SK-N-SH (cell line): ENCODE results near the gene SELPLG. TPM values are rescaled to one million over a fixed set of nuclear protein-coding genes. Genes with fewer than 3 reads are reported as not detected.

Experiments used
- CTCF ChIA-PET: fragments of 300-600, 350-600 bp; formaldehyde crosslinking; extraction: SDS; loops from one replicate; lab custom pipeline; 2021; lab: Yijun Ruan, JAX
- POLR2A ChIA-PET: fragments of 350-600 bp; sonication (Branson Sonifier 250); formaldehyde crosslinking; extraction: SDS; loops from one replicate; lab custom pipeline; 2020; ENCODE audit warnings: antibody characterized with exemption, inconsistent platforms; lab: Yijun Ruan, JAX
- DNase-seq: peaks from one replicate; pipeline ENCODE4 v3.0.0; 2012
- H2AFZ ChIP-seq: fragments of 200-600 bp; sonication (generic); 2 replicates; pipeline ENCODE4 v1.8.1; 2016; ENCODE audit warnings: antibody characterized with exemption, mild to moderate bottlenecking, low read depth
- H3F3A ChIP-seq: fragments of 200-600 bp; sonication (generic); replicated peaks from 2 replicates; pipeline ENCODE3; 2016; ENCODE audit warnings: antibody characterized with exemption, mild to moderate bottlenecking; ENCODE audit not compliant: insufficient read depth
- H3K27ac ChIP-seq, 2 experiments: fragments of 200-500 bp in 1 of 2; fragments of 200-600 bp in 1 of 2; sonication (Bioruptor generic) in 1 of 2; sonication (generic), shearing (Covaris generic) in 1 of 2; 2 replicates each; pipeline versions ENCODE4 v1.5.1 to v1.6.1; 2014 to 2016; ENCODE audit warnings: low read depth in 2 of 2, inconsistent platforms in 1 of 2, low read length in 1 of 2, mild to moderate bottlenecking in 1 of 2, mixed read lengths in 1 of 2
- H3K27me3 ChIP-seq: fragments of 200-600 bp; sonication (generic), shearing (Covaris generic); 2 replicates; pipeline ENCODE4 v1.6.1; 2016; ENCODE audit warnings: mixed run types; ENCODE audit not compliant: insufficient read depth
- H3K36me3 ChIP-seq, 2 experiments: fragments of 200-500 bp in 1 of 2; fragments of 200-600 bp in 1 of 2; sonication (Bioruptor generic) in 1 of 2; sonication (generic) in 1 of 2; replicated peaks in 1 of 2; 2 replicates each; pipeline versions ENCODE3 to v1.5.1; 2014 to 2016; ENCODE audit warnings: low read length in 1 of 2, mild to moderate bottlenecking in 1 of 2; ENCODE audit not compliant: insufficient read depth in 2 of 2, control insufficient read depth in 1 of 2
- H3K4me1 ChIP-seq, 2 experiments: fragments of 200-500 bp in 1 of 2; fragments of 200-600 bp in 1 of 2; sonication (Bioruptor generic) in 1 of 2; sonication (generic), shearing (Covaris generic) in 1 of 2; 2 replicates each; pipeline versions ENCODE4 v1.5.1 to v1.6.1; 2014 to 2016; ENCODE audit warnings: low read depth in 1 of 2, low read length in 1 of 2, mixed run types in 1 of 2; ENCODE audit not compliant: insufficient read depth in 2 of 2, control insufficient read depth in 1 of 2
- H3K4me2 ChIP-seq: fragments of 200-600 bp; sonication (generic), shearing (Covaris generic); 2 replicates; pipeline ENCODE4 v1.6.1; 2017; ENCODE audit warnings: mixed run types
- H3K4me3 ChIP-seq, 2 experiments: fragments of 200-500 bp in 1 of 2; fragments of 200-600 bp in 1 of 2; sonication (Bioruptor generic) in 1 of 2; sonication (generic), shearing (Covaris generic) in 1 of 2; 2 replicates each; pipeline versions ENCODE4 v1.5.1 to v1.8.1; 2014 to 2016; ENCODE audit warnings: low read depth in 2 of 2, inconsistent platforms in 1 of 2, low read length in 1 of 2, mild to moderate bottlenecking in 1 of 2, mixed read lengths in 1 of 2, moderate library complexity in 1 of 2
- H3K79me2 ChIP-seq: fragments of 200-600 bp; sonication (generic); 2 replicates; pipeline ENCODE4 v1.8.1; 2017; ENCODE audit warnings: mild to moderate bottlenecking; ENCODE audit not compliant: insufficient read depth
- H3K9ac ChIP-seq: fragments of 200-600 bp; sonication (generic); 2 replicates; pipeline ENCODE4 v1.6.1; 2017; ENCODE audit warnings: mixed run types
- H3K9me2 ChIP-seq: fragments of 200-600 bp; sonication (generic); 2 replicates; pipeline ENCODE4 v1.6.1; 2017; ENCODE audit warnings: mixed run types
- H3K9me3 ChIP-seq: fragments of 200-600 bp; sonication (generic); 2 replicates; pipeline ENCODE4 v1.6.1; 2017; ENCODE audit warnings: mixed run types, mild to moderate bottlenecking, moderate library complexity
- H4K20me1 ChIP-seq: fragments of 200-600 bp; sonication (generic); 2 replicates; pipeline ENCODE4 v1.6.1; 2017; ENCODE audit warnings: mild to moderate bottlenecking, mixed run types; ENCODE audit not compliant: insufficient read depth
- FOSL2 ChIP-seq: IDR thresholded peaks from 2 replicates; pipeline ENCODE4 v1.4.0; 2012; ENCODE audit warnings: low read depth, mild to moderate bottlenecking, moderate library complexity, borderline replicate concordance
- GABPA ChIP-seq: IDR thresholded peaks from 2 replicates; pipeline ENCODE4 v1.4.0; 2012; ENCODE audit warnings: low read depth, mild to moderate bottlenecking
- IRF3 ChIP-seq: fragments of 150-350 bp; IDR thresholded peaks from 2 replicates; pipeline ENCODE4 v1.6.1; 2016; ENCODE audit warnings: mild to moderate bottlenecking, low read depth, low read length
- RAD21 ChIP-seq: IDR thresholded peaks from 2 replicates; pipeline ENCODE4 v1.6.1; 2012; ENCODE audit warnings: mild to moderate bottlenecking, low read length
- RCOR1 ChIP-seq: fragments of 150-350 bp; IDR thresholded peaks from 2 replicates; pipeline ENCODE4 v1.6.1; 2017; ENCODE audit warnings: antibody characterized with exemption, low read length
- RXRA ChIP-seq: IDR thresholded peaks from 2 replicates; pipeline ENCODE4 v1.4.0; 2012; ENCODE audit warnings: low read depth, mild to moderate bottlenecking, borderline replicate concordance
- TEAD4 ChIP-seq: IDR thresholded peaks from 2 replicates; pipeline ENCODE4 v1.4.0; 2012; ENCODE audit warnings: mild to moderate bottlenecking, borderline replicate concordance; ENCODE audit not compliant: insufficient read depth
- YY1 ChIP-seq: IDR thresholded peaks from 2 replicates; pipeline ENCODE4 v1.4.0; 2012; ENCODE audit warnings: low read depth, mild to moderate bottlenecking
- WGBS: methylation state at CpG from one replicate; pipeline ENCODE4 v1.1.6; 2017; ENCODE audit warnings: low lambda C conversion rate; 5-methylcytosine and 5-hydroxymethylcytosine counted together
- polyA plus RNA-seq, 3 experiments: library from polyadenylated mRNA; depleted of rRNA; stranded (reverse); fragments of >200 nt; gene quantifications; 2 replicates each; pipeline ENCODE4 v1.2.3, GENCODE V29; 2012
- TF ChIP-seq, protein P1 (sequence below): IDR thresholded peaks from 2 replicates; pipeline ENCODE4 v1.6.1; 2012; ENCODE audit warnings: mild to moderate bottlenecking, low read depth, low read length, moderate library complexity

The SELPLG gene
- polyA plus RNA-seq, 1 of the 3 experiments (the other 2 are of a cell fraction), result 2.8 TPM

DNA sequence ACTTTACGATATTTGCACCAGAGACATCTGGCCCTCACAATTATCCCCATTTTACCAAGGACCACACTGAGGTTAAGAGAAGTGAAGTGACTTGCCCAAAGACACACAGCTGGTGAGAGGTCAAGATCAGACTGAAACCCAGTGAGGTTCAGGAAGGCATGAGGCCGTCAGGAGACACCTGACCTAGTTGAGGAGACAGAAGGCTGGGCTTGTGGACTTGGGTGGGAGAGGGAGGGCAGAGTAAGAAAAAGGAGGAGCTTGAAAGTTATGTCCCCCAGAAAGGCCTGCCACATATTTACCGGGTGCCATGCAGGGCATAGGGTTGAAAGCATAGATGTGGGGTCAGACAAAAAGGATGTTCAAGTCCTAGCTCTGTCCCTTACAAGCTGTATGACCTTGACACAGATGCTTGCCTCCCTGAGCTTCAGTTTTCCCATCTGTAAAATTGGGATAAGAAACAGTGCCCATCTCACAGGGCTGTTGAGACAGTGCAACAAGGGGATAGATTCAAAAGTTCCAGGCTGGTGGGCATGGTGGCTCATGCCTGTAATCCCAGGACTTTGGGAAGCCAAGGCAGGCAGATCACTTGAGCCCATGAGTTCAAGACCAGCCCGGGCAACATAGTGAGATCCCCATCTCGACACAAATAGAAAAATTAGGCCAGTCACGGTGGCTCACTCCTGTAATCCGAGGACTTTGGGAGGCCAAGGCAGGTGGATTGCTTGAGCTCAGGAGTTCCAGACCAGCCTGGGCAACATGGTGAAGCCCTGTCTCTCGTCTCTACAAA lies 6.4 kb downstream of the SELPLG start:
- H3K9ac ChIP-seq, result no peak overlapping the region
- ChIA-PET POLR2A (no interaction called here), CTCF (interaction anchor here (1.1 to 7.4 kb wide), 3 partner anchors 10 to 57 kb away, joined by 6 to 62 read pairs (median 6); no protein-coding TSS in a partner anchor)
- H3K4me1 ChIP-seq, result peaks cover 14 to 29% of the 10 kb centered on the region in 2 experiments; a peak in 3 of 4 replicates
- H3K4me3 ChIP-seq, result no peak overlapping the region
- peaks cover 19% of the 10 kb centered on the region for H3F3A ChIP-seq
- 91% methylated on average over 8 of the region's 8 CpGs for WGBS
- H3K79me2 ChIP-seq, result no peaks in the 10 kb centered on the region; the same call in 1 of the 2 replicates
- H3K9me2 ChIP-seq, result no peaks in the 10 kb centered on the region
- no peak for DNase-seq
- H3K27ac ChIP-seq, result no peak overlapping the region
- TF ChIP-seq IRF3, result no peak
- H3K4me2 ChIP-seq, result no peak overlapping the region
- H3K27me3 ChIP-seq, result no peaks in the 10 kb centered on the region
- H3K36me3 ChIP-seq, result no peaks in the 10 kb centered on the region
- H4K20me1 ChIP-seq, result no peaks in the 10 kb centered on the region
- no peak overlapping the region for H2AFZ ChIP-seq
- no peaks in the 10 kb centered on the region for H3K9me3 ChIP-seq

GRCh38 chr12:108625228-108625627 lies 8.5 kb downstream of the SELPLG start:
- H2AFZ ChIP-seq, result no peak overlapping the region
- no peak overlapping the region for H3K4me2 ChIP-seq
- no peak for TF ChIP-seq FOSL2
- no peak for TF ChIP-seq RXRA
- TF ChIP-seq RAD21, result no peak
- TF ChIP-seq, protein P1, sequence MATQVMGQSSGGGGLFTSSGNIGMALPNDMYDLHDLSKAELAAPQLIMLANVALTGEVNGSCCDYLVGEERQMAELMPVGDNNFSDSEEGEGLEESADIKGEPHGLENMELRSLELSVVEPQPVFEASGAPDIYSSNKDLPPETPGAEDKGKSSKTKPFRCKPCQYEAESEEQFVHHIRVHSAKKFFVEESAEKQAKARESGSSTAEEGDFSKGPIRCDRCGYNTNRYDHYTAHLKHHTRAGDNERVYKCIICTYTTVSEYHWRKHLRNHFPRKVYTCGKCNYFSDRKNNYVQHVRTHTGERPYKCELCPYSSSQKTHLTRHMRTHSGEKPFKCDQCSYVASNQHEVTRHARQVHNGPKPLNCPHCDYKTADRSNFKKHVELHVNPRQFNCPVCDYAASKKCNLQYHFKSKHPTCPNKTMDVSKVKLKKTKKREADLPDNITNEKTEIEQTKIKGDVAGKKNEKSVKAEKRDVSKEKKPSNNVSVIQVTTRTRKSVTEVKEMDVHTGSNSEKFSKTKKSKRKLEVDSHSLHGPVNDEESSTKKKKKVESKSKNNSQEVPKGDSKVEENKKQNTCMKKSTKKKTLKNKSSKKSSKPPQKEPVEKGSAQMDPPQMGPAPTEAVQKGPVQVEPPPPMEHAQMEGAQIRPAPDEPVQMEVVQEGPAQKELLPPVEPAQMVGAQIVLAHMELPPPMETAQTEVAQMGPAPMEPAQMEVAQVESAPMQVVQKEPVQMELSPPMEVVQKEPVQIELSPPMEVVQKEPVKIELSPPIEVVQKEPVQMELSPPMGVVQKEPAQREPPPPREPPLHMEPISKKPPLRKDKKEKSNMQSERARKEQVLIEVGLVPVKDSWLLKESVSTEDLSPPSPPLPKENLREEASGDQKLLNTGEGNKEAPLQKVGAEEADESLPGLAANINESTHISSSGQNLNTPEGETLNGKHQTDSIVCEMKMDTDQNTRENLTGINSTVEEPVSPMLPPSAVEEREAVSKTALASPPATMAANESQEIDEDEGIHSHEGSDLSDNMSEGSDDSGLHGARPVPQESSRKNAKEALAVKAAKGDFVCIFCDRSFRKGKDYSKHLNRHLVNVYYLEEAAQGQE, result no peak
- TF ChIP-seq YY1, result no peak
- no peak for TF ChIP-seq RCOR1
- no peak for TF ChIP-seq TEAD4
- no peak for TF ChIP-seq GABPA
- ChIA-PET POLR2A (no interaction called here), CTCF (interaction anchor here (19.2 kb wide), 1 partner anchor 59 kb away, joined by 503 read pairs; the partner anchor contains the start of genes ISCU and SART3)
- H3K36me3 ChIP-seq, result no peaks in the 10 kb centered on the region
- no peaks in the 10 kb centered on the region; the same call in 1 of the 2 replicates for H3K79me2 ChIP-seq
- no peaks in the 10 kb centered on the region for H3K27me3 ChIP-seq
- H3F3A ChIP-seq, result peaks cover 7% of the 10 kb centered on the region
- H3K9me2 ChIP-seq, result no peaks in the 10 kb centered on the region
- 93% methylated on average over 3 of the region's 3 CpGs for WGBS
- no peak overlapping the region for H3K4me3 ChIP-seq
- DNase-seq, result no peak
- no peak overlapping the region for H3K9ac ChIP-seq
- H3K9me3 ChIP-seq, result no peaks in the 10 kb centered on the region
- no peaks in the 10 kb centered on the region for H4K20me1 ChIP-seq
- H3K4me1 ChIP-seq, result peaks cover 8 to 22% of the 10 kb centered on the region in 2 experiments; a peak in 3 of 4 replicates
- no peak overlapping the region for H3K27ac ChIP-seq
